Measurements from ENCODE around the gene AKAP13.
A peak's percentile ranks its signal among the peaks of the same experiment; 100 is the strongest.

- TF ChIP-seq CTCF (IDR thresholded peaks at IDR 0.05) (no peak), POLR2A (IDR thresholded peaks at IDR 0.05) (peak in 1 of 2 donors; percentile 49)
Observed at GRCh38 chr15:85708402-85708941, 328.1 kb downstream of the AKAP13 start.
